Liver (tissue), 9 donors: ENCODE measurements around the gene SLC9A8. TPM values are rescaled to one million over a fixed set of nuclear protein-coding genes. Genes with fewer than 3 reads are reported as not detected.

Experiments used
- DNase-seq: peaks from one replicate; pipeline ENCODE4 v3.0.0-alpha.2; 2017; ENCODE audit warnings: low spot score
- H3K27ac ChIP-seq, 2 donors: one replicate each; pipeline ENCODE4 v1.7.0; 2013; ENCODE audit warnings: inconsistent platforms in 2 of 2, low read length in 2 of 2, control low read depth in 1 of 2, low read depth in 1 of 2, mild to moderate bottlenecking in 1 of 2
- H3K27me3 ChIP-seq, 4 donors: one replicate each; pipeline versions ENCODE4 v1.6.1 to v1.7.0; 2013; ENCODE audit warnings: low read length in 3 of 4, inconsistent platforms in 1 of 4, mild to moderate bottlenecking in 1 of 4, moderate library complexity in 1 of 4; ENCODE audit not compliant: control insufficient read depth in 4 of 4, insufficient read depth in 4 of 4
- H3K36me3 ChIP-seq, 4 donors: one replicate each; pipeline versions ENCODE4 v1.6.1 to v1.7.0; 2013; ENCODE audit warnings: low read length in 3 of 4, mild to moderate bottlenecking in 3 of 4, low read depth in 1 of 4, moderate library complexity in 1 of 4; ENCODE audit not compliant: control insufficient read depth in 4 of 4, insufficient read depth in 3 of 4
- H3K4me1 ChIP-seq, 4 donors: one replicate each; pipeline versions ENCODE4 v1.6.1 to v1.7.0; 2013; ENCODE audit warnings: low read length in 3 of 4, mild to moderate bottlenecking in 3 of 4, moderate library complexity in 1 of 4; ENCODE audit not compliant: control insufficient read depth in 4 of 4, insufficient read depth in 4 of 4
- H3K4me3 ChIP-seq, 3 donors: one replicate each; pipeline versions ENCODE4 v1.6.1 to v1.7.0; 2013; ENCODE audit warnings: low read length in 3 of 3, control low read depth in 1 of 3, low read depth in 1 of 3, mild to moderate bottlenecking in 1 of 3
- H3K9ac ChIP-seq, 2 donors: one replicate each; pipeline ENCODE4 v1.7.0; 2013; ENCODE audit warnings: low read length in 2 of 2, mild to moderate bottlenecking in 2 of 2, moderate library complexity in 2 of 2, control low read depth in 1 of 2, low read depth in 1 of 2
- H3K9me3 ChIP-seq, 4 donors: one replicate each; pipeline versions ENCODE4 v1.6.1 to v1.7.0; 2013; ENCODE audit warnings: low read length in 3 of 4; ENCODE audit not compliant: control insufficient read depth in 4 of 4
- ATF3 ChIP-seq: IDR thresholded peaks from 2 replicates; pipeline ENCODE4 v1.6.1; 2016; ENCODE audit warnings: antibody characterized with exemption
- EGR1 ChIP-seq, 2 donors: IDR thresholded peaks; 2 replicates each; pipeline ENCODE4 v1.6.1; 2016 to 2018; ENCODE audit warnings: antibody characterized with exemption in 2 of 2, low read depth in 2 of 2
- FOXA1 ChIP-seq: IDR thresholded peaks from 2 replicates; pipeline ENCODE4 v1.6.1; 2016; ENCODE audit warnings: antibody characterized with exemption
- FOXA2 ChIP-seq: IDR thresholded peaks from 2 replicates; pipeline ENCODE4 v1.6.1; 2016; ENCODE audit warnings: antibody characterized with exemption
- GABPA ChIP-seq, 2 donors: IDR thresholded peaks in 1 of 2; conservative IDR thresholded peaks in 1 of 2; 2 replicates each; pipeline ENCODE4 v1.6.1; 2016; ENCODE audit warnings: antibody characterized with exemption in 2 of 2, mild to moderate bottlenecking in 1 of 2, moderate library complexity in 1 of 2
- HNF4A ChIP-seq, 2 donors: conservative IDR thresholded peaks; 2 replicates each; pipeline ENCODE4 v1.6.1; 2016; ENCODE audit warnings: antibody characterized with exemption in 2 of 2, mild to moderate bottlenecking in 2 of 2
- HNF4G ChIP-seq: IDR thresholded peaks from 2 replicates; pipeline ENCODE4 v1.6.1; 2016; ENCODE audit warnings: antibody characterized with exemption
- JUND ChIP-seq, 2 donors: IDR thresholded peaks; 2 replicates each; pipeline ENCODE4 v1.6.1; 2016; ENCODE audit warnings: antibody characterized with exemption in 2 of 2
- MAX ChIP-seq: IDR thresholded peaks from 2 replicates; pipeline ENCODE4 v1.6.1; 2016; ENCODE audit warnings: antibody characterized with exemption
- NR2F2 ChIP-seq: IDR thresholded peaks from 2 replicates; pipeline ENCODE4 v1.6.1; 2016; ENCODE audit warnings: antibody characterized with exemption
- RAD21 ChIP-seq, 2 donors: IDR thresholded peaks; 2 replicates each; pipeline ENCODE4 v1.6.1; 2016; ENCODE audit warnings: antibody characterized with exemption in 2 of 2, mild to moderate bottlenecking in 2 of 2
- REST ChIP-seq: IDR thresholded peaks from 2 replicates; pipeline ENCODE4 v1.6.1; 2016; ENCODE audit warnings: antibody characterized with exemption, mild to moderate bottlenecking
- RXRA ChIP-seq, 2 donors: IDR thresholded peaks; 2 replicates each; pipeline ENCODE4 v1.6.1; 2017 to 2018; ENCODE audit warnings: antibody characterized with exemption in 2 of 2, mild to moderate bottlenecking in 1 of 2
- TAF1 ChIP-seq: conservative IDR thresholded peaks from 2 replicates; pipeline ENCODE4 v1.6.1; 2016; ENCODE audit warnings: antibody characterized with exemption, mild to moderate bottlenecking
- YY1 ChIP-seq: IDR thresholded peaks from 2 replicates; pipeline ENCODE4 v1.6.1; 2016; ENCODE audit warnings: antibody characterized with exemption, mild to moderate bottlenecking
- ZBTB33 ChIP-seq: IDR thresholded peaks from 2 replicates; pipeline ENCODE4 v1.6.1; 2016; ENCODE audit warnings: antibody characterized with exemption
- WGBS: extraction: QIAGEN DNeasy Blood & Tissue Kit; methylation state at CpG from one replicate; pipeline ENCODE4 v1.1.7; 2013; 5-methylcytosine and 5-hydroxymethylcytosine counted together
- polyA plus RNA-seq, 2 donors: library from polyadenylated mRNA; stranded (reverse) in 1 of 2; unstranded in 1 of 2; fragments of 200-250 nt in 1 of 2; fragments of >200 nt in 1 of 2; fragmentation: Nextera tagmentation in 1 of 2; extraction: Ambion mirVana in 1 of 2; gene quantifications; one replicate each; pipeline versions ENCODE4 v1.2.1 to v1.2.3, GENCODE V29; 2013 to 2015
- total RNA-seq, 2 donors: library from RNA; depleted of rRNA; stranded (reverse); fragments of >200 nt; gene quantifications; one replicate each; pipeline ENCODE4 v1.2.3, GENCODE V29; 2014
- donor health status: healthy.
- donor health status: healthy.
- donor health status: healthy.
- donor health status: healthy.
- donor health status: healthy.

The SLC9A8 gene
- total and polyA plus RNA-seq, 4 donors: 4.0 to 9.5 (median 8.6) TPM

DNA sequence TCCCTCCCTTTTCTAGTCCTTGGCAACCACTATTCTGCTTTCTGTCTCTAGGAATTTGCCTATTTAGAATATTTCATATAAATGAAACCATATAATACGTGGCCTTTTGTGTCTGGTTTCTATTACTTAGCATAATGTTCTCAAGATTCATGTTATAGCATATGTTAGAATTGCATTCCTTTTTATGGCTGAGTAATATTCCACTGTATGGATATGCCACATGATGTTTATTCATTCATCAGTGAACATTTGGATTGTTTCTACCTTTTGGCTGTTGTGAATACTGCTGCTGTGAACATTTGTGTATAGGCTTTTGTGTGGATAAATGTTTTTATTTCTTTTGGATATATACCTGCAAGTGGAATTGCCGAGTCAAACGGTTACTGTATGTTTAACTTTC, 7.1 kb downstream of the SLC9A8 start:
- no peak overlapping the region for H3K4me3 ChIP-seq
- TF ChIP-seq MAX: no peak
- TF ChIP-seq GABPA (IDR thresholded peaks at IDR 0.05 in 1 of 2, conservative IDR thresholded peaks at IDR 0.05 in 1 of 2): no peak
- TF ChIP-seq RAD21 (IDR thresholded peaks at IDR 0.05): no peak
- no peak for TF ChIP-seq JUND (IDR thresholded peaks at IDR 0.05)
- no peak for TF ChIP-seq YY1
- H3K27ac ChIP-seq: no peak overlapping the region
- no peaks in the 10 kb centered on the region for H3K9me3 ChIP-seq
- H3K36me3 ChIP-seq: peaks cover 3 to 22% (median 11%) of the 10 kb centered on the region in 4 donors
- no peaks in the 10 kb centered on the region for H3K27me3 ChIP-seq
- DNase-seq: no peak
- H3K4me1 ChIP-seq: peaks cover 4 to 18% (median 13%) of the 10 kb centered on the region in 4 donors
- H3K9ac ChIP-seq: no peak overlapping the region
- 80% methylated on average over 3 of the region's 3 CpGs for WGBS

- 93% methylated on average over 2 of the region's 2 CpGs for WGBS
- no peak overlapping the region for H3K9ac ChIP-seq
- H3K9me3 ChIP-seq: no peaks in the 10 kb centered on the region
- peaks cover 1 to 14% (median 7%) of the 10 kb centered on the region in 4 donors for H3K36me3 ChIP-seq
- no peaks in the 10 kb centered on the region for H3K27me3 ChIP-seq
- H3K4me1 ChIP-seq: peaks cover 6 to 31% (median 26%) of the 10 kb centered on the region in 4 donors
- H3K27ac ChIP-seq: no peak overlapping the region
- no peak for TF ChIP-seq FOXA2
- TF ChIP-seq FOXA1: no peak
- TF ChIP-seq HNF4G: no peak
- TF ChIP-seq TAF1: no peak
- no peak for TF ChIP-seq RXRA (IDR thresholded peaks at IDR 0.05)
- no peak for TF ChIP-seq GABPA (IDR thresholded peaks at IDR 0.05 in 1 of 2, conservative IDR thresholded peaks at IDR 0.05 in 1 of 2)
- no peak for TF ChIP-seq REST
- TF ChIP-seq NR2F2: no peak
- no peak for TF ChIP-seq YY1
- TF ChIP-seq HNF4A (conservative IDR thresholded peaks at IDR 0.05): no peak
- TF ChIP-seq ATF3: no peak
- no peak for TF ChIP-seq JUND (IDR thresholded peaks at IDR 0.05)
- no peak for TF ChIP-seq RAD21 (IDR thresholded peaks at IDR 0.05)
- no peak for TF ChIP-seq EGR1 (IDR thresholded peaks at IDR 0.05; ENCODE audit: low read depth in 2 of 2)
- no peak for TF ChIP-seq ZBTB33
- H3K4me3 ChIP-seq: no peak overlapping the region
- no peak for DNase-seq
Measured at GRCh38 chr20:49821381-49821780, 8.8 kb downstream of the SLC9A8 start.
